Measurements from ENCODE around the gene LEP.

DNA sequence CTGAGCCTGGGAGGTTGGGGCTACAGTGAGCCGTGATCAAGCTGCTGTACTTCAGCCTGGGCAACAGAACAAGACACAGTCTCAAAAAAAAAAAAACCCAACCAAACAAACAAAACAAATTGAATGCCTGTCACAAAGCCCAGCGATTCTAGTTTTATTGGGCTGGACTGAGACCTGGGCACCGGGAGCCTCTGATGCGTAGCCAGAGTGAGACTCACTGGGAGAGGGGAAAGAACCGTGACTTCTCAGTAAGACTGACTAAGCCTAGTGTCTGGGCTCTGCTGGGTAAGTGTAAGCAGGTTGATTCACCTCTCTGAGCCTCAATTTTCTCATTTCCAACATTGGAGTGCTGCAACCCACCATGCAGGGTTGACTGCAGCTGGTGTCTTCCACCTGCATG lies 10.1 kb upstream of the LEP start:
- TF ChIP-seq POLR2A (IDR thresholded peaks at IDR 0.05): no peak
- TF ChIP-seq, protein P1, sequence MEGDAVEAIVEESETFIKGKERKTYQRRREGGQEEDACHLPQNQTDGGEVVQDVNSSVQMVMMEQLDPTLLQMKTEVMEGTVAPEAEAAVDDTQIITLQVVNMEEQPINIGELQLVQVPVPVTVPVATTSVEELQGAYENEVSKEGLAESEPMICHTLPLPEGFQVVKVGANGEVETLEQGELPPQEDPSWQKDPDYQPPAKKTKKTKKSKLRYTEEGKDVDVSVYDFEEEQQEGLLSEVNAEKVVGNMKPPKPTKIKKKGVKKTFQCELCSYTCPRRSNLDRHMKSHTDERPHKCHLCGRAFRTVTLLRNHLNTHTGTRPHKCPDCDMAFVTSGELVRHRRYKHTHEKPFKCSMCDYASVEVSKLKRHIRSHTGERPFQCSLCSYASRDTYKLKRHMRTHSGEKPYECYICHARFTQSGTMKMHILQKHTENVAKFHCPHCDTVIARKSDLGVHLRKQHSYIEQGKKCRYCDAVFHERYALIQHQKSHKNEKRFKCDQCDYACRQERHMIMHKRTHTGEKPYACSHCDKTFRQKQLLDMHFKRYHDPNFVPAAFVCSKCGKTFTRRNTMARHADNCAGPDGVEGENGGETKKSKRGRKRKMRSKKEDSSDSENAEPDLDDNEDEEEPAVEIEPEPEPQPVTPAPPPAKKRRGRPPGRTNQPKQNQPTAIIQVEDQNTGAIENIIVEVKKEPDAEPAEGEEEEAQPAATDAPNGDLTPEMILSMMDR (IDR thresholded peaks at IDR 0.05): no peak

All from adrenal gland (tissue), 5 donors.